Right lobe of liver (tissue), 6 donors: ENCODE results near the gene BMP7. TPM values are rescaled to one million over a fixed set of nuclear protein-coding genes. Genes with fewer than 3 reads are reported as not detected.

Source experiments
- ATAC-seq, 4 donors: fragments of 200-7000 bp; cut with Tn5 transposase; one replicate each; pipeline ENCODE4 v1.9.1; 2020; ENCODE audit warnings: mild to moderate bottlenecking in 4 of 4, moderate library complexity in 4 of 4
- DNase-seq, 3 donors: peaks; one replicate each; pipeline ENCODE4 v3.0.0-alpha.2; 2020
- H3K27ac ChIP-seq, 3 donors: fragments of 200-600 bp; one replicate each; pipeline ENCODE4 v1.8.0; 2022
- H3K27me3 ChIP-seq, 2 donors: fragments of 200-600 bp; one replicate each; pipeline ENCODE4 v1.8.0; 2022
- H3K36me3 ChIP-seq, 4 donors: fragments of 200-600 bp; sonication (generic) in 1 of 4; one replicate each; pipeline versions ENCODE4 v1.5.1 to v1.8.0; 2017 to 2022; ENCODE audit warnings: control low read depth in 1 of 4
- H3K4me1 ChIP-seq, 4 donors: fragments of 200-600 bp; sonication (generic) in 1 of 4; one replicate each; pipeline versions ENCODE4 v1.5.1 to v1.8.0; 2017 to 2022; ENCODE audit warnings: control low read depth in 1 of 4
- H3K4me3 ChIP-seq, 3 donors: fragments of 200-600 bp; one replicate each; pipeline ENCODE4 v1.8.0; 2022
- H3K9me3 ChIP-seq, 4 donors: fragments of 200-600 bp; sonication (generic) in 1 of 4; one replicate each; pipeline versions ENCODE4 v1.5.1 to v1.8.0; 2017 to 2022; ENCODE audit warnings: control low read depth in 1 of 4
- POLR2A ChIP-seq: fragments of 450-650 bp; IDR thresholded peaks from one replicate; pipeline ENCODE4 v1.6.1; 2017; ENCODE audit warnings: antibody characterized with exemption, mild to moderate bottlenecking
- WGBS: methylation state at CpG from one replicate; pipeline ENCODE4 v1.1.6; 2018; ENCODE audit warnings: low coverage, low lambda C conversion rate; ENCODE audit not compliant: insufficient coverage; ENCODE audit errors: missing lambda C conversion rate; 5-methylcytosine and 5-hydroxymethylcytosine counted together
- intact Hi-C, 2 donors: fragments of 100-400 bp; cut with DNase I; formaldehyde crosslinking; loops; one replicate each; pipeline versions ENCODE4 v1.11.2 to v1.14.1; 2022
- total RNA-seq, 6 experiments: library from RNA; depleted of rRNA in 2 of 6; stranded (reverse); fragments of >200 nt in 2 of 6; fragmentation: NEBNext Ultra II Directional in 3 of 6; extraction: Animal tissue kit (Norgen Biotek cat#: 25700) in 3 of 6; gene quantifications; one replicate each; pipeline versions ENCODE4 v1.1.0 to v1.2.4, GENCODE V29; 2016 to 2023
- TF ChIP-seq, protein P1 (sequence below), 4 donors: fragments of 200-600 bp in 3 of 4; fragments of 450-650 bp in 1 of 4; IDR thresholded peaks; one replicate each; pipeline versions ENCODE4 v1.5.1 to v1.8.0; 2016 to 2022; ENCODE audit warnings: antibody characterized with exemption in 4 of 4, mild to moderate bottlenecking in 2 of 4
- donor health status: DM: no; HTN: yes; CAD: no.
- donor health status: DM: no; HTN: no; CAD: no.
- donor health status: DM: no; HTN: no; CAD: no.
- donor health status: DM: no; HTN: yes; CAD: no.
- donor health status: DM: no; HTN: yes; CAD: no.

BMP7 gene
- total RNA-seq, 6 experiments from 2014 or later = not detected

DNA sequence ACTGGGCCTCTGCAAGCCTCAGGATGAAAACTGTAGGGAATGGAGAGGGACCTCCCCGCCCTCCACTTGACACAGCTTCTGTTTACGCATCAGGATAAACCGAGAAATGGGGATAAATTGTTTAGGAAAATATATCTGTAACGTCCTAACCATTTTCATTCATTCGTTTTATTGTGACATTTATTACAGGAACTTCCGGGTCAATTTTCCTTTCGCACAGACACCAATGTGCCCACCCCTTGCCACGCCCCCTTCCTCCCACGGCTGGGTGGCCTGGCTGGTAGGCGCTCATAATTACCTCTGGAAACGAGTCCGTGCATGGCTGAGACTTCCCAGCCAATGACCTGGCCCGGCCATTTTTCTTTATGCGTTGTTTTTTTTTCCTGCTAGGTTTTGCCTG, 96.1 kb downstream of the BMP7 start:
- no peaks in the 10 kb centered on the region for H3K4me1 ChIP-seq
- intact Hi-C loops = no loop called here
- H3K27ac ChIP-seq = no peak overlapping the region
- H3K27me3 ChIP-seq = no peaks in the 10 kb centered on the region
- no peak for DNase-seq
- no peaks in the 10 kb centered on the region for H3K9me3 ChIP-seq
- no peaks in the 10 kb centered on the region for H3K36me3 ChIP-seq
- no peak for TF ChIP-seq POLR2A
- TF ChIP-seq, protein P1, sequence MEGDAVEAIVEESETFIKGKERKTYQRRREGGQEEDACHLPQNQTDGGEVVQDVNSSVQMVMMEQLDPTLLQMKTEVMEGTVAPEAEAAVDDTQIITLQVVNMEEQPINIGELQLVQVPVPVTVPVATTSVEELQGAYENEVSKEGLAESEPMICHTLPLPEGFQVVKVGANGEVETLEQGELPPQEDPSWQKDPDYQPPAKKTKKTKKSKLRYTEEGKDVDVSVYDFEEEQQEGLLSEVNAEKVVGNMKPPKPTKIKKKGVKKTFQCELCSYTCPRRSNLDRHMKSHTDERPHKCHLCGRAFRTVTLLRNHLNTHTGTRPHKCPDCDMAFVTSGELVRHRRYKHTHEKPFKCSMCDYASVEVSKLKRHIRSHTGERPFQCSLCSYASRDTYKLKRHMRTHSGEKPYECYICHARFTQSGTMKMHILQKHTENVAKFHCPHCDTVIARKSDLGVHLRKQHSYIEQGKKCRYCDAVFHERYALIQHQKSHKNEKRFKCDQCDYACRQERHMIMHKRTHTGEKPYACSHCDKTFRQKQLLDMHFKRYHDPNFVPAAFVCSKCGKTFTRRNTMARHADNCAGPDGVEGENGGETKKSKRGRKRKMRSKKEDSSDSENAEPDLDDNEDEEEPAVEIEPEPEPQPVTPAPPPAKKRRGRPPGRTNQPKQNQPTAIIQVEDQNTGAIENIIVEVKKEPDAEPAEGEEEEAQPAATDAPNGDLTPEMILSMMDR (IDR thresholded peaks at IDR 0.05) = no peak
- ATAC-seq = no peak
- WGBS = 62% methylated on average over 14 of the region's 14 CpGs
- H3K4me3 ChIP-seq = no peak overlapping the region

DNA sequence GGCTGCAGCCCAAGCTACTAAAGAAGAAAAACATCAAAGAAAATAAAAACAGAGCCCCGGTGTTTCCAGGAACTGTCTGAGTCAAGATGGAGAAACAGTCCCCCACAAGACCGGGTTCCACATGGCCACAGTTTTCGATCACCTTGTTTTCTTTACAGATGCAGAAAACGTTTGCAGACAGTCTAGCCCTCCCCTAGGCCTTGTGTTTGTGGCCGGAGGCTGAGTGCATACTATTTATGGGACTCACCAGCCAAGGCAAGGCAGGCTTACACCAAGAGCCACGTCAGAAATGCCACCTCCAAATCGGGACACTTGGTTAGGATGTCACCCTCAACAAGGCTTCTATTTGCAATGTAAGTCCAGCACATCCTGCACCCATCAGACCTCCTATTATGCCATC, 97.3 kb downstream of the BMP7 start:
- ATAC-seq (no peak), DNase-seq (no peak)
- intact Hi-C loops = no loop called here
- no peaks in the 10 kb centered on the region for H3K9me3 ChIP-seq
- H3K4me1 ChIP-seq = no peaks in the 10 kb centered on the region
- no peak overlapping the region for H3K4me3 ChIP-seq
- no peaks in the 10 kb centered on the region for H3K36me3 ChIP-seq
- WGBS = 72% methylated on average over 4 of the region's 7 CpGs
- no peaks in the 10 kb centered on the region for H3K27me3 ChIP-seq
- TF ChIP-seq POLR2A = no peak
- TF ChIP-seq, protein P1 (IDR thresholded peaks at IDR 0.05) = no peak
- H3K27ac ChIP-seq = no peak overlapping the region

DNA sequence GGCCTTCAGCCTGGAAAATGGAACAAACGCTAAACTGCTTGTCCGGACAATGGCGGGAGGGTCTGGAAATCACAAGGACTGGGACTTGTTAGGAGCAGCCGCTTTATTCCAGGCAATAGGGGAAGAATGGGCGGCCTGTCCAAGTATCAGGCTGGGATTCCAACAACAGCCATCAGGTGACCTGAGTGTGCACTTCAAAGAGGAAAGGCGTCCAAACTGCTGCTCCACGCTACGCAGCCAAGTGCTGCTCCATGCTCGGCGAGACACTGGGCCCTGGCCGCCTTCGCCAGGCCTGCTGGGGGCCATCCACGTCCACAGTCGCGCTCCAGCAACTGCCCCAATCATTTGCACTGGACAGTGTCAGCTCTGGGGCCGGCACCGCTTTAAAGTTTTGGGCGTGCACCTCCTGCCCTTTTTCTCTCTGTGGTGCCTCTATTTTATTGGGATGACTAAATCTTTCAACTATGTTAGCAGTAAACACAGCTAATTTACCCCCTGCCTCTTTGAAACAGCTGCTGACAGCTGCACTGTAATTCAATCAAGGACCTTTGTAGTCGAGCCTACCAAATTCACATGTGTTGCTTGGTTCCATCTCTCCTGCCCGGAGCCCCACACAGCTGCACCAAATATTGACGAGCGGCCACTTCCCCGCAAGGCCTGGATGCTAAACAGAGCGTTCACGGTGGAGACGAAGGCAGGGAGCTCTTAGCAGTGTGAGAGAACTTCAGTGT, 98.3 kb downstream of the BMP7 start:
- no peaks in the 10 kb centered on the region for H3K27me3 ChIP-seq
- no peaks in the 10 kb centered on the region for H3K4me1 ChIP-seq
- ATAC-seq (no peak), DNase-seq (no peak)
- H3K36me3 ChIP-seq = no peaks in the 10 kb centered on the region
- H3K4me3 ChIP-seq = no peak overlapping the region
- H3K27ac ChIP-seq = no peak overlapping the region
- WGBS = 61% methylated on average over 13 of the region's 26 CpGs
- TF ChIP-seq, protein P1 (IDR thresholded peaks at IDR 0.05) = no peak
- TF ChIP-seq POLR2A = no peak
- intact Hi-C loops = no loop called here
- H3K9me3 ChIP-seq = no peaks in the 10 kb centered on the region

DNA sequence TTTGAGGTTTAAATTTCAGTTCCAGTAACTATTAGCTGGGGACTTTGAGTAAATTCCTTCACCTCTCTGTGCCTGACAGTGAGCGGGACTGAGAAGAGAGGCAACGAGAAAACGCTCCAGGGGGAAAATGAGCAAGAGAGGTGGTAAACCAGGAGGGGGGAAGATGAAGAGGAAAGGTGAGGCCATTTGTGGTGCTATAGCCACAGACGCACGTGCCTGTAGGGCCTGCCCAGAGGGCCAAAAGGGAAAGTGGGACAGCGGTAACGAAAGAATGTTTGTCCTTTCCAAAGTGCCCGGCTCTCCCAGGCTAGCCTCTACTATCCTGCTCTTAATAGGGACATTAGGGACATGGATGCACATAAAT, 99.2 kb downstream of the BMP7 start:
- H3K4me1 ChIP-seq = no peaks in the 10 kb centered on the region
- no peaks in the 10 kb centered on the region for H3K36me3 ChIP-seq
- DNase-seq = no peak
- intact Hi-C loops = no loop called here
- no peaks in the 10 kb centered on the region for H3K9me3 ChIP-seq
- no peak overlapping the region for H3K4me3 ChIP-seq
- no peak for ATAC-seq
- H3K27ac ChIP-seq = no peak overlapping the region
- WGBS = 81% methylated on average over 8 of the region's 8 CpGs
- TF ChIP-seq, protein P1 (IDR thresholded peaks at IDR 0.05) = no peak
- TF ChIP-seq POLR2A = no peak
- no peaks in the 10 kb centered on the region for H3K27me3 ChIP-seq
